Stimulated activated naive CD8-positive, alpha-beta T cell treated with anti-CD3 and anti-CD28 coated beads, Interleukin-15, amount 100 ng/mL, for 72 hours (primary cell): ENCODE data around the gene ZFP36L2.

ENCODE experiments used
- ATAC-seq: fragments of 150-1000 bp; cut with Tn5 transposase; 2 replicates; pipeline ENCODE4 v1.10.0; 2021; ENCODE audit warnings: mild to moderate bottlenecking, moderate library complexity
- DNase-seq, 2 donors: peaks; one replicate each; pipeline ENCODE4 v3.0.0; 2021 to 2022
- H3K27ac Mint-ChIP-seq, 2 donors: one replicate each; pipeline ENCODE4 v1.8.0; 2022; ENCODE audit warnings: mild to moderate bottlenecking in 2 of 2, mixed read lengths in 2 of 2, moderate library complexity in 2 of 2
- H3K27me3 Mint-ChIP-seq: one replicate; pipeline ENCODE4 v1.8.0; 2022; ENCODE audit warnings: mixed read lengths
- H3K4me1 Mint-ChIP-seq: one replicate; pipeline ENCODE4 v1.8.0; 2022; ENCODE audit warnings: mild to moderate bottlenecking, mixed read lengths
- H3K4me3 Mint-ChIP-seq, 2 donors: one replicate each; pipeline ENCODE4 v1.8.0; 2022; ENCODE audit warnings: mild to moderate bottlenecking in 2 of 2, mixed read lengths in 2 of 2, moderate library complexity in 1 of 2
- H3K9me3 Mint-ChIP-seq, 2 donors: one replicate each; pipeline ENCODE4 v1.8.0; 2022; ENCODE audit warnings: mixed read lengths in 2 of 2

ZFP36L2 gene

DNA sequence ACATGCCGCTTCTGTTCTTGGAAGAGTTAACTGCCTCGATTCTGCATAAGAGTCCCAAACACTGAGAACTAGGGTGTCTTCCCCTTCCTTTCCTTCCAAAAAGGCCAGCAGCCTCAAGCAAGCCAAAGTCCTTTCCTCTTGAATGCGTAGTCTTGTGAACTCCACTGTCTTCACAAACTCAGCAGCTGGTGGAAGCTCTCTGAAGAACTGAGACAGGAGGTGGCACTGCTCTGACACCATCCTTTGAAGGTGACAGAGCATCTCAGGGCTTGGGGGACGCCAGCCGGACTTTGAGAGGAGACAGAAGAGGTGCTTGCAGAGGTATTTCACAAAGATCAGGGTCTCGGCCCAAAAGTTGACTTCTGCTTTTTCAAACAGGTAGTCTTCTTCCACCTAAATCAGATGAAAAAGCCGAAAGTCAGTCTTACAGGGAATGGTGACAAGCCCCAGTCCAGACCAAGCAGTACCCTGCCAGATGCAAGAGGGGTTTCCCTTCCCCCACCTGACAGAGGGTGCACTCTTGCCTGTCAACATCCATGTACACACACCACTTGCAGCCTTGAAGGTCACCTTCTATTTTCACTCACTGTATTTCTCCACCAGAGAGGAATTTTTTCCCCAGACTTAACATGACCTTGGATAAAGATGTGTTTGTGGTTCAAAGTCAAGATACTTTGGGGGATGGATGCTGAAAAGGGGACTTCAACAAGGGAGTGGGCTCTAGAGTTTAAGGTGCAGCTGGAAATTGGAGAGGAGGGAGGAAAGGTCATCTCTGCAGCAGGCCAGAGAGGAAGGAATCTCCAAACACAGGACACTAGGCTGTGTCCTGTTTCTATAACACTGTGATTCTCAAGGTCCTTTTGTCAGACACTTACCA lies 4.8 kb upstream of the ZFP36L2 start:
- H3K4me1 Mint-ChIP-seq, result peaks cover 34% of the 10 kb centered on the region
- H3K27ac Mint-ChIP-seq, result no peak overlapping the region

DNA sequence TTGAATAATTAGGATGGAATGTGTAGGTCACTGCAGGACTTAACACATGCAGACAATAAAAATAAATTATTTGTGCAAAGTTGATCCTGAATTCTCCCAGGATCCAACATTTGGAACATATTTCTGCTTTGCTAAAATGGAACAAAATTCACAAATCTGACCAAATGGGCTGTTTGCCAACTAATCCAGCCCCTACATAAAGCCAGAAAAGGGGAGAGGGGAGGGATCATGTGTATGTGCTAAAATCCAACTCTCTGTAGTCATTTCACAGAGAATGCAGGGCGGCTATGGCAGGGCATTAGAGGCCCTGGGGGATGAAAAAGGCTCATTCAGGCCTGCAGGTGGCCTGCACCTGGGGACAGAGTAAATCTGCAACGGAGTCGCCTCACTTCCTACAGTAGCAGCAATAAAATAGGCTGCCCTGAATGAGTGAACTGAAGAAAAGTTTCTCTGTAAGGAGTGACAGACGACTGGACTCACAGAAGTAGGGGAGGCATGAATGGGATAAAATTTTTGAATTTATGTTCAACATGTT lies 4.0 kb upstream of the ZFP36L2 start:
- Mint-ChIP-seq H3K27me3 (no peaks in the 10 kb centered on the region), H3K4me3 (no peak overlapping the region), H3K9me3 (no peaks in the 10 kb centered on the region), H3K4me1 (peaks cover 34% of the 10 kb centered on the region), H3K27ac (no peak overlapping the region)
- ATAC-seq (no peak), DNase-seq (no peak)

More for the DNA sequence above, 4.8 kb upstream of the ZFP36L2 start:
- no peak for ATAC-seq
- H3K9me3 Mint-ChIP-seq, result no peaks in the 10 kb centered on the region
- H3K4me3 Mint-ChIP-seq, result no peak overlapping the region
- H3K27me3 Mint-ChIP-seq, result no peaks in the 10 kb centered on the region
- DNase-seq, result no peak

DNA sequence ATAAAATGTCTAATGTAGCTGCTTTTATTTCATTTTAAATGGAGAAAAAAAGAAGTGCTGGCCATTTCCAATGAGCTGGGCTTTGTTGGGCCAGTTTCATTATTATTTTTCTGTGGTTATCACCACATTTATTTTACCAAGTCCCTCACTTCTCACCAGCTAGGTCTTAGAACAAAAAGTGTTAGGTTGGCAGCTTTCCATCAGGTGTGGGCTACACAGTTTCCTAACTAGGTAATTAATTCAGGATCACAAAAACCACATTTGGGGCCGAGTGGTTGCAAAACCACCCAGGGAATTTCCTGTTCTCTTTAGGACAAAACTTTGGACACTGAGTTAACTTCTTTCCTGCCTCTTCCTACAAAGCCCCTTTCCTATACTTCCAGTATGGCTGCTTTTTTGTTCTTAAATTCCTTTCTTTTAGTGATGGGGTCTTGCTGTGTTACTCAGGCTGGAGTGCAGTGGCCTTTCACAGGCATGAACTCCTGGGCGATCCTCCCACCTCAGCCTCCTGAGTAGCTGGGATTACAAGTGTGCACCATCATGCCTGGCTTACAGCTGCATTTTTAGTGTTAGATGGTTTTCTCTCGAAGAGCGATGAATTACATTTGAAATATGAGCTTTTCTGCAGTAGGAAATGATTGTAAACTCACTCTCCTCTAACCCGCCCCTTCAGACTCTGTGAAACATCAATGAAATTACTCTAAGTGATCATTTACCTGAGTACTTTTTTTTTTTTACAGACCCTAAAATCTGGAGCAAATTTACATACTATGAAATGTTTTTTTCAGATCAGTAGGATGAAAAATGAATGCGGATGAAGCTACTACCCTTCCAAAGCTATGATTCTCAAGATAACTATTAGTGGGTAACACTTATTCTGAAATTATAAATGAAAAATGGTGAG lies 2.6 kb upstream of the ZFP36L2 start:
- Mint-ChIP-seq H3K4me1 (peaks cover 39% of the 10 kb centered on the region), H3K9me3 (no peaks in the 10 kb centered on the region), H3K27me3 (no peaks in the 10 kb centered on the region), H3K27ac (peak overlapping the region in 1 of 2 donors; percentile 71), H3K4me3 (peak overlapping the region; percentile 63 to 96)
- ATAC-seq (no peak), DNase-seq (peak; percentile 22 to 27)

DNA sequence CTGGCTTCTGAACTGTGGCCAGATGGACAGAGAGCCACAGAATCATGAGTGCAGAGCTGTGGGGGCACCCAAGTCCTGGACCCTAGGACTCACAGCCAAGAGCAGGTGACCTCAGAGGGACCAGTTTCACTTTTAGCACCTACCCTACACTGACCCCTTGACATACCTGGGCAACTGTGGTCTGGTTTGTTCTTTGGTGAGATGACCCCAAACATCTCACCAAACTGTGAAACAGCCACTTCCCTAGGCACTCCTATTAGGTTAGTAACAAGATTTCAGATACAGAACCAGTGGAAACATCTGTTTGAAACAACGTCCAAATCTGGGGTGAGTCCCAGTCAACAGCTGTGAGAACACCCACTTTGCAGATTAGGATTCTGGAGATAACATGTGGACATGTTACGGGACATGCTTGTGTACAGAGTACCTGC lies 1.9 kb upstream of the ZFP36L2 start:
- no peak for ATAC-seq
- no peaks in the 10 kb centered on the region for H3K27me3 Mint-ChIP-seq
- no peaks in the 10 kb centered on the region for H3K9me3 Mint-ChIP-seq
- H3K4me3 Mint-ChIP-seq, result peak overlapping the region; percentile 91 to 96
- peak in 1 of 2 donors; percentile 25 for DNase-seq
- peaks cover 40% of the 10 kb centered on the region for H3K4me1 Mint-ChIP-seq
- no peak overlapping the region for H3K27ac Mint-ChIP-seq

DNA sequence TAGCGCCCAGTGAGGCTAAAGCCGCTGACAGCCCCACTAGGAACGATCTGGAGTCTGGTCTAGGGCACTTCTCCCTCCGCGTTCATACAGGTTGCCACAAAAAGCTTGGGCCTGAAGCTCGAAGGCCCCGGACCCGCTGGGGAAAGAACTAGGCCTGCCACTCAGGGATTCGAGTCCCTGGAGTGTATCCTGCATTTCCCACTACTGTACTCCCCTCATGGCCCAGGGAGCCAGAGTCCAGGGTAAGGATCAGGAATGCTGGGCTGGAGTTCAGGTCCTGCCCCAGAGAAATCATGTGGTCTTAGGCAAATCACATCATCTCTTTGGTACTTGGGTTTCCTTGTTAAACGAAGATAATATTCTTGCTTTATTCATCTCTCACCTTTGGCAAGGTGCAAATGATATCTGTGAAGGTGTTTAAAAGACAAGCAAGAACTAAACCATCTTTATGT lies 1.4 kb upstream of the ZFP36L2 start:
- H3K27ac Mint-ChIP-seq, result peak overlapping the region; percentile 90 to 95
- H3K4me1 Mint-ChIP-seq, result peaks cover 36% of the 10 kb centered on the region
- H3K27me3 Mint-ChIP-seq, result no peaks in the 10 kb centered on the region
- DNase-seq (no peak), ATAC-seq (peak; percentile 1)
- H3K4me3 Mint-ChIP-seq, result peak overlapping the region; percentile 91 to 96
- H3K9me3 Mint-ChIP-seq, result no peaks in the 10 kb centered on the region

DNA sequence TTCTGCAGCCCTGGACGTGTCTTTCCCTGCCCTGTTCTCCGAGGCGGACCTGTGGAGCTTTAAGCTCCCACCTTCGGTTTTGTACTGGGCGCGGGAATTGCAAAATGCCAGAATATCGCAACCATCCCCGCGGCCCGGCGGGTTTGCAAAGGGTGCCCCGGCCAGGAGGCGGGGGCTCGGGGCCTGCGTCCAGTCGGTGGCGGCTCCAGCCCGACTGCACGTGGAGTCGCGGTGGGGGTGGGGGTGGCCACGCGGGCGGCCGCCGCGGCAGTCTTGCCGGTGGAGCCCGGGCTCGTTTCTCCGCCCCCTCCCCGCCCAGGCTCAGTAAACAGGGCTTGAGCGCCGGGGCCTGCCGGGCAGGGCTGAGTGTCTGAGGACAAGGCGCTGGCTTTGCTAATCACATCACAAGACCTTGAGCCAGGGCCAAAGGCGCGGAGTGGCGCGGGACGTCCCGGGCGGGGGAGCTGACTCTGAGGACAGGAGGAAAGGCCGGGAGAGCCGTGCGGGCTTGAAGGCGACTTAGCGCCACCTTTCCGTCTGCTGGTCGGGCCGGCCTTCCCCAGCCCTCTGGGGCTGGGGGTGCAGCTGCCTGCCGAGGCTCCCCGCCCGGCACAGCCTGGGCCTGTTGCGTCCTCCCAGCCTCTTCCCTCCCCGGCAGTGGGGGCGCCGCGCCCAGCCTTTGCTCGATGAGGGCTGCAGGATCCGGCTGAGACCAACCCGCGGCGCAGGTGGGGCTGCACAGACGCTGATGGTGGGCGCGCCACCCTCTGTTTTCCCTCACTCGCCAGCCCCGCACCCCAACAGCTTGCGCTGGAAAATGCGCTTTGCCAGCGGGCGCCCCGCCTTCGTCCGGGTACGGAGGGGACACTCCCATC lies 786 bp upstream of the ZFP36L2 start:
- Mint-ChIP-seq H3K4me1 (peaks cover 33% of the 10 kb centered on the region), H3K27me3 (no peaks in the 10 kb centered on the region), H3K4me3 (peak overlapping the region; percentile 91 to 96), H3K27ac (peak overlapping the region; percentile 93 to 97), H3K9me3 (no peaks in the 10 kb centered on the region)
- DNase-seq (peak; percentile 72 to 75), ATAC-seq (peak; percentile 28)

DNA sequence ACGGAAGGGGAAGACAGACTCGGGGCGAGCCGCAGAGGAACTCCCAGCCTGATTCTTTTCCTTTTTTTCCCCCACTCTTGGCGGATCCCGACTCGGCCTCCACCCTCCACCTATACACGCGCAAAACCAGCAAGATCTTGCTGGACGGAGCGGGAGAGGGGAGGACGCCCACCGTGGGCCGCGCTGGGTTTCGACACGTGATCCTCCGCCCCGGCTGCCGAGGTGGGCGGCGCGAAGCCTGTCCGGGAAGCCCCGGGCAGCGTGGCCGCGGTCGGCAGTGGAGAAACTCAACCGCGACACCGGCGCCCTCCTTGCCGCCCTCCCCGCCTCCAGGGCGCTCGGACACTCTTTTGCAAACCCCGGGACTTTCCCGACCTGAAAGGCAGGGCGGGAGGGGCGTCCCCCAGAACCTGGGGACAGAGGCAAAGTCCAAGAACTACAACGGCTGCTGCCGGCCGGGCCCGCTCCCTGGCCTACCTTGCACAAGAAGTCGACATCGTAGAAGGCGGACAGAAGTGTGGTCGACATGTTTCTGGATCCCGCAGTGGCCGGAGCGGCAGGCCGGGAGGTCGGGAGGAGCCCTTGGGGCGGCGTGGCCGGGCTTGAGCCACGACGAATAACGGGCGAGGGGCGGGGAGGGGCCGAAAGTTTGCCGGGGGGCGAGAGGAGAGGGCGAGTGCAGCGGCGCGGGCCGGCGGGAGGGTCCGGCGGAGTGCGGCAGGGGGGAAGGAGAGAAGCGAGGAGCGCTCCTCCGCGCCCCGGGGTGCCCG lies 433 bp downstream of the ZFP36L2 start:
- DNase-seq (peak; percentile 82 to 86), ATAC-seq (peak; percentile 41)
- peak overlapping the region; percentile 94 to 97 for H3K27ac Mint-ChIP-seq
- no peaks in the 10 kb centered on the region for H3K27me3 Mint-ChIP-seq
- H3K4me1 Mint-ChIP-seq, result peaks cover 45% of the 10 kb centered on the region
- peak overlapping the region; percentile 99 to 100 for H3K4me3 Mint-ChIP-seq
- no peaks in the 10 kb centered on the region for H3K9me3 Mint-ChIP-seq

DNA sequence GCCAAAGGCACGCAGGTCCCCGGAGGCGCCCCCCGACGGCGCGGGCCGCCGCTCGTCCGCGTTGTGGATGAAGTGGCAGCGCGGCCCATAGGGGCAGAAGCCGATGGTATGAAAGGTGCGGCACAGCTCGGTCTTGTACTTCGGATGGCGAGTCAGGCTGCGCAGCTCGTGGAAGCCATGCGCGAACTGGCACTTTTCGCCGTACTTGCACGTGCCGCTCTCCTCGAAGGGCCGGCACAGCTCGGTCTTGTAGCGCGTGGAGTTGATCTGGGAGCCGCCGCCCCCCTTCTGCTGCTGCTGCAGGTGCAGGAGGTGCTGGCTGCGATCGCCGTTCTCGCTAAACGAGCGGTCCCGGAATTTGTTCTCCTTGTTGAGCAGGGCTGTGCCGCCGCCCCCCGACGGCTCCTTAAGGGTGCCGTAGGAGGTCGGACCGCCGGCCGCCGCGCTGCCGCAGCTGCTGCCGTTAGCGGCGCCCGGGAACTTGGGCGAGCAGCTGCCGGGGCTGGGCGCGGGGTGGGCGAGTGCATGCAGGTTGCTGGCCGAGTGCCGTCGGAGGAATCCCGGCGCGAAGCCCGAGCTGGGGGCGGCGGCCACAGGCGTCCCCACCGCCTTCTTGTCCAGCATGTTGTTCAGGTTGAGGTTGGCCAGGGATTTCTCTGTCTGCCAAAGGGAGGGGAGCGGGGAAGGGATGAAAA lies 1.2 kb downstream of the ZFP36L2 start:
- peak overlapping the region; percentile 99 to 100 for H3K4me3 Mint-ChIP-seq
- DNase-seq (peak; percentile 84 to 87), ATAC-seq (peak; percentile 25)
- H3K9me3 Mint-ChIP-seq, result no peaks in the 10 kb centered on the region
- peak overlapping the region; percentile 94 to 97 for H3K27ac Mint-ChIP-seq
- peaks cover 48% of the 10 kb centered on the region for H3K4me1 Mint-ChIP-seq
- no peaks in the 10 kb centered on the region for H3K27me3 Mint-ChIP-seq

DNA sequence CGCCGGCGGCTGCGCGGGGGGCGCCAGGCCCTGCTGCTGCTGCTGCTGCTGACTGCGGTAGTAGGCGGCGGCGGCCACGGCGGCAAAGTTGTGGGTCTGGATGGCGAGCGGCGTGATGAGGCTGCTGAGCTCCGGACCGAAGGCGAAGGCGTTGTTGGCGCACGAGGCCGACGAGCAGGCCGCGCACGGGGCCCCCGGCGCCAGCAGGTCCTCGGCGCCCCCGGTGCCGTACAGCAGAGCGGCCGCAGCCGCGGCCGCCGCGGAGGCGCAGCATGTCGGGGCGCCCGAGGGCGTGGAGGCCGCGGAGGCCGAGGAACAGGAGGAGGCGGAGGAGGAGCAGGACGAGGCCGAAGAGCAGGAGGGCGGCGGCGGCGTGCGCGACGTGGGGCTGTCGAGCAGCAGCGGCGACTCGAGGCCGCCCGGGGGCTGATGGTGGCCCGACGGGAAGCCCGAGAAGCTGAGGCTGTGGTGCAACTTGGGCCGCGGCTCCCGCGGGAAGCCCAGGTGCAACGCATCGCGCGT lies 1.8 kb downstream of the ZFP36L2 start:
- Mint-ChIP-seq H3K4me1 (peaks cover 51% of the 10 kb centered on the region), H3K27me3 (no peaks in the 10 kb centered on the region), H3K4me3 (peak overlapping the region; percentile 99 to 100), H3K9me3 (no peaks in the 10 kb centered on the region), H3K27ac (peak overlapping the region in 1 of 2 donors; percentile 97)
- DNase-seq (peak; percentile 73 to 78), ATAC-seq (no peak)

DNA sequence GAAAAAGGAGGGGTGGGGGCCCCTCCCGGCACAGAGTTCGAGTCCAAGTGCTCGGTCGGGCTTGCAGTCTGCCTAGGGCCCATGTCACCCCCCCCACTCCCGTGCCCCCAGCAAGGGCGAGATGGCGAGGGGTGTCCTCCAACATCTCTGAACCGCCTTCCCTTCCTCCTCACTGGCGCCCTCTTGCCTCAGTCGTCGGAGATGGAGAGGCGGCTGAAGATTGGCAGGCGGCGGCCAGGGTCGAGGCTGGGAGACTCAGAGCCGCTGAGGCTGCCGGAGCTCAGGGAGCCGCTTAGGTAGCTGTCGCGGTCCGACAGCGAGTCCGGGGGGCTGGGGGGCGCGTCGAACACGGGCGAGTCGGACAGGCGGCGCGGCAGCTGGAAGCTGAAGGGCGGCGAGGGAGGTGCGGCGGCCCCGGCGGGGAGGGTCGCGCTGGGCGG lies 2.3 kb downstream of the ZFP36L2 start:
- peak; percentile 87 to 90 for DNase-seq
- Mint-ChIP-seq H3K4me1 (peaks cover 51% of the 10 kb centered on the region), H3K27ac (peak overlapping the region; percentile 99 to 100), H3K27me3 (no peaks in the 10 kb centered on the region), H3K4me3 (peak overlapping the region; percentile 99 to 100), H3K9me3 (no peaks in the 10 kb centered on the region)
- peak; percentile 2 for ATAC-seq

DNA sequence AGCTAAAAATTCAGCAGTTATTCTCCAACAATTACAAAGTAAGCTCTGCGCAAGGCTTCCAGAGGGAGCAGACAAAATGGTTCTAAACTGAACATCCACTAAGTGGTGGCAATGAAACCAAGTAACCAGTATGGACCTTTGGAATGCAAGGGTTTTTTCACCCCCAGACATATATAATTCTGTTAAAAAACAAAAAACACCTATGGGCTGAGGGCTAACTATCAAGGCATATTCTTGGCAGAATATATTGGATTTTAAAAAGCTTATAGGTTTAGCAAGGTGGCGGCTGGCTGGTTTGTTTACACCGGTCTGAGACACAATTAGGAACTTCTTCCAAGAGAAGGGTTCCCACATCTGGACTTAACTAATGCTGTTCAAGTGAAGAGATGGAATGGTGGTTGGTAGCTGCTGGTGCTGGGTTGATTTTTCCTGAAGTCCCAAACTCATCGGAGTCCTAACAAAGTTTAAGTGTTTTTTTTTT lies 2.8 kb downstream of the ZFP36L2 start:
- ATAC-seq (no peak), DNase-seq (no peak)
- no peaks in the 10 kb centered on the region for H3K27me3 Mint-ChIP-seq
- H3K4me1 Mint-ChIP-seq, result peaks cover 51% of the 10 kb centered on the region
- peak overlapping the region; percentile 99 to 100 for H3K27ac Mint-ChIP-seq
- no peaks in the 10 kb centered on the region for H3K9me3 Mint-ChIP-seq
- peak overlapping the region; percentile 99 to 100 for H3K4me3 Mint-ChIP-seq

DNA sequence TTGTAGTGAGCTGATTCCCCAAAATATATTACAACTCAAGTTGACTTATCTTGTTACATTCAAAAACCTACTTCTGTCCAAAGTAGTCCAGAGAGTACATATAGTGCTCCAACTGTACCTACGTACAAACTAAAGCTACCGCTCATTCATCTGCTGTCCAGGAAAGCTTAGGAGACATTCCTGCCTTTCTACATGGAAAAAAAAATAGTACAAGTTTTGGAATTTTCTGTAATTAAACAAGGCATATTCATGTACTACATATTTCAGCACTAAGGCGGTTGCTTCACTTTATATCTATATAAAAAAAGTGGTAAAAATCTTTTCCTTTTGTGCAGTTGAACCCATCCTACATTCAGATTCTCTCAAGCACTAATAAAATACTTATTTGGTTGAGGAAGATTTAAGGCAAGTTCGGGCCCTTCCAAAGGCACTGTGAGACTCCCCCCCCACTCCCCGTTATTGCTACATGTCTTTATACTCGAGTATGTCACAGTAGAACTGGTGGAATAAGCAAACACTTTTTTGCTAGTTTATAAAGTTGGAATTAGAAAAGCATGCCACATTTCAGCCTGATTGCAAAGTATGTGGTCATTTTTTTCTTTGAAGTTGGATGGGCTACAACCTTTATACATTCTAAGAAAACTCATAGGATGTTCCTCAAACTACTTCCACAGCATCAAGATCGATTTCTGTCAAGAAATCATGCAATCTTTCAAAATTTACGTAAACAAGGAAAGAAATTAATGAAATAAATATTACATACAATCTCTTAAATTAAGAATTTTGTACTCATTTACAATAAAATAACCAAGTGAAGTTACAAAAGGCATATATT lies 3.7 kb downstream of the ZFP36L2 start:
- Mint-ChIP-seq H3K9me3 (no peaks in the 10 kb centered on the region), H3K27me3 (no peaks in the 10 kb centered on the region), H3K4me3 (peak overlapping the region; percentile 79 to 96), H3K27ac (peak overlapping the region; percentile 98 to 99), H3K4me1 (peaks cover 51% of the 10 kb centered on the region)
- DNase-seq, result no peak
- ATAC-seq, result no peak
